Neural progenitor cell (in vitro differentiated cells): ENCODE data around the gene GNAQ.

Experiments used
- CTCF ChIP-seq: fragments of 200-600 bp; sonication (generic); IDR thresholded peaks from 2 replicates; pipeline ENCODE4 v1.5.1; 2017; ENCODE audit warnings: antibody characterized with exemption, mild to moderate bottlenecking
- EZH2 ChIP-seq: fragments of 200-600 bp; sonication (generic); IDR thresholded peaks from 2 replicates; pipeline ENCODE4 v1.6.1; 2017; ENCODE audit warnings: antibody characterized with exemption, mild to moderate bottlenecking, moderate library complexity

GRCh38 chr9:78033870-78034269, 2.3 kb upstream of the GNAQ start:
- TF ChIP-seq CTCF (no peak), EZH2 (no peak)
